Measurements from ENCODE around the gene C2CD2. TPM values are rescaled to one million over a fixed set of nuclear protein-coding genes. Genes with fewer than 3 reads are reported as not detected.

C2CD2 gene
- total RNA-seq, 4 donors from 2014 or later = 3.0 to 15.7 (median 7.4) TPM

- intact Hi-C loops (cut with DNase I; ENCODE audit: low total_unique reads) (no loop called here), in situ Hi-C loops (cut with MboI; ENCODE audit: low pct_ligation_motif_present in 1 of 4, low pct_unique_long_range_greater_than_20kb in 1 of 4, low sequenced_read_pairs in 3 of 4) (no loop called here)
- H3K9me3 ChIP-seq = no peaks in the 10 kb centered on the region
- no peak for DNase-seq
- no peaks in the 10 kb centered on the region for H3K36me3 ChIP-seq
- no peak overlapping the region for H3K4me3 ChIP-seq
- 93 to 94% methylated on average over 3 to 10 of the region's 10 CpGs for WGBS, 2 donors (ENCODE audit: low coverage in 1 of 2)
- H3K4me1 ChIP-seq = no peaks in the 10 kb centered on the region
- H3K27ac ChIP-seq = no peak overlapping the region
- TF ChIP-seq EP300 (IDR thresholded peaks at IDR 0.05; ENCODE audit: low read depth) = no peak
- no peak for TF ChIP-seq CTCF (IDR thresholded peaks at IDR 0.05)
- TF ChIP-seq POLR2A (IDR thresholded peaks at IDR 0.05) = no peak
- no peak for TF ChIP-seq POLR2AphosphoS5 (IDR thresholded peaks at IDR 0.05)
- peaks cover 5% of the 10 kb centered on the region for H3K27me3 ChIP-seq
Observed at GRCh38 chr21:41966872-41967621, 13.2 kb upstream of the C2CD2 start.

DNA sequence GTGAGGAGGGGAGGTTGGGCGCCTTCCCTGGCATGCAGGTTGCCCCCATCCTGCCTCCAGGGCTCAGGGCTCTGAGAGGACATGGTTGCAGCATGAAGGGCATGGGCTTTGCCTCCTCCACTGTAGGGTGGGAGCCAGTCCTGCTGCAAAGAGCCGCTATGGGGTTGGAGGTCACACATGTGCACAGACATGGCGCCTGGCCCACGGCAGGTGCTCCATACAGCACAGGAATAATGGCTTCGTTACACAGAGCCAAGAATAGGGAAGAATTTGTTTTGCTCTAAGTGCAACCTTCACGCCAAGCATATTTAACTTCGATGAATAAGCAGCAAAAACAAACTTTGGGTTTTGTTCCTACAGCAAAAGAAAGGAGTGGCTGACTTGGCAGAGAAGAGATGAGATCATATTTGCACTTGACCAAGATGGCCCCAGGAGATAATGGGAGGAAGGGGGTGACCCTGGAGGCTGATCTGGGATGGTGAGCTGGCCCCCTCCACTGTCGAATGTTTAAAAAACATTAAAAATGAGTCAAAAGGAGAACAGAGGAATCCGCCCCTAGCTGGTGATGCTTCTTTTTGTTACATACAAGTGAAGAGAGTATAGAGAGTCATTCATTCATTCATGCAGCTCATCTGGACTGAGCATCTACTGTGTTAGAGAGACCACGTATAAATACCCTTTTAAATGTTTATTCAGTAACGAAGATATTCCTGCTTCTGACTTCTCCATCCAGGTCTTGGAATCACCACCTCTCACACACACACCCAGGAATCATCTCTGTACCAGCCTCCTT lies 12.4 kb upstream of the C2CD2 start:
- Histone ChIP-seq H3K27ac (no peak overlapping the region), H3K4me1 (no peaks in the 10 kb centered on the region), H3K9me3 (no peaks in the 10 kb centered on the region), H3K36me3 (no peaks in the 10 kb centered on the region), H3K27me3 (peaks cover 5% of the 10 kb centered on the region), H3K4me3 (no peak overlapping the region)
- intact Hi-C loops (cut with DNase I; ENCODE audit: low total_unique reads) = no loop called here
- in situ Hi-C loops (cut with MboI; ENCODE audit: low pct_ligation_motif_present in 1 of 4, low pct_unique_long_range_greater_than_20kb in 1 of 4, low sequenced_read_pairs in 3 of 4) = no loop called here
- WGBS, 2 donors (ENCODE audit: low coverage in 1 of 2) = 70 to 71% methylated on average over 8 to 11 of the region's 11 CpGs
- no peak for DNase-seq
- TF ChIP-seq EP300 (IDR thresholded peaks at IDR 0.05; ENCODE audit: low read depth) (no peak), POLR2A (IDR thresholded peaks at IDR 0.05) (no peak), CTCF (IDR thresholded peaks at IDR 0.05) (no peak), POLR2AphosphoS5 (IDR thresholded peaks at IDR 0.05) (no peak)

DNA sequence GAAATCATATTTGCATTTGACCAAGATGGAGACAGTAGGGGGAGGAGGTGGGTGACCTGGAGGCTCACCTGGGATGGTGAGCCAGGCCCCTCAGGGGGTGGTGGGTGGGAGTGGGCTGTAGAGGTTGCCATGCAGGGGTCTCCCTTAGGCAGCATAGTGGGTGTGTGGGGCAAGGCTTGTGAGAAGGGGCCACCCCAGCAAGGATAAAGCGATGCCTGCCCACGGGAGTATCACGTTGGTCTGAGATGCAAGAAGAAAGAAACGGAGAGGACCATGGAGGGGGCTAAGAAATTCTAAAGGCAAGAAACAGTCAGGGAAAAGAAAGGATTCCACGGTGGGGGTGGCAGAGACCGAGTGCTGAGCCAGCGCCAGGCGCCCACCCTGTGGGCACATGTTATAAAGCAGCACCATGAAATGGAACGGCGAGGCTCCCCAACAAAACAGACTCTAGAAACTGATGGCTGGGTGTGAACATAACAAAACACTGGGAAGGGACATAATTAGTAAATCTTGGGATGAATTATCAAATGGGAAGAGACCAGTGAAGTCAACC lies 11.7 kb upstream of the C2CD2 start:
- no peaks in the 10 kb centered on the region for H3K36me3 ChIP-seq
- DNase-seq = no peak
- peaks cover 5% of the 10 kb centered on the region for H3K27me3 ChIP-seq
- no peaks in the 10 kb centered on the region for H3K9me3 ChIP-seq
- in situ Hi-C loops (cut with MboI; ENCODE audit: low pct_ligation_motif_present in 1 of 4, low pct_unique_long_range_greater_than_20kb in 1 of 4, low sequenced_read_pairs in 3 of 4) = no loop called here
- TF ChIP-seq CTCF (IDR thresholded peaks at IDR 0.05) (no peak), POLR2A (IDR thresholded peaks at IDR 0.05) (no peak), EP300 (IDR thresholded peaks at IDR 0.05; ENCODE audit: low read depth) (no peak), POLR2AphosphoS5 (IDR thresholded peaks at IDR 0.05) (no peak)
- H3K4me3 ChIP-seq = no peak overlapping the region
- H3K27ac ChIP-seq = no peak overlapping the region
- intact Hi-C loops (cut with DNase I; ENCODE audit: low total_unique reads) = no loop called here
- WGBS, 2 donors (ENCODE audit: low coverage in 1 of 2) = 88% methylated on average over 10 of the region's 10 CpGs; no CpG with 5 or more reads in 1 of the 2 donors
- no peaks in the 10 kb centered on the region for H3K4me1 ChIP-seq

GRCh38 chr21:41965045-41965444 lies 11.2 kb upstream of the C2CD2 start:
- in situ Hi-C loops (cut with MboI; ENCODE audit: low pct_ligation_motif_present in 1 of 4, low pct_unique_long_range_greater_than_20kb in 1 of 4, low sequenced_read_pairs in 3 of 4) (no loop called here), intact Hi-C loops (cut with DNase I; ENCODE audit: low total_unique reads) (no loop called here)
- DNase-seq = no peak
- no peaks in the 10 kb centered on the region for H3K4me1 ChIP-seq
- WGBS, 2 donors (ENCODE audit: low coverage in 1 of 2) = 31 to 43% methylated on average over 2 to 5 of the region's 5 CpGs
- H3K9me3 ChIP-seq = no peaks in the 10 kb centered on the region
- peaks cover 5% of the 10 kb centered on the region for H3K27me3 ChIP-seq
- H3K4me3 ChIP-seq = no peak overlapping the region
- H3K36me3 ChIP-seq = no peaks in the 10 kb centered on the region
- no peak overlapping the region for H3K27ac ChIP-seq
- TF ChIP-seq POLR2AphosphoS5 (IDR thresholded peaks at IDR 0.05) (no peak), POLR2A (IDR thresholded peaks at IDR 0.05) (no peak), EP300 (IDR thresholded peaks at IDR 0.05; ENCODE audit: low read depth) (no peak), CTCF (IDR thresholded peaks at IDR 0.05) (no peak)

Data from transverse colon (tissue), 4 donors.